ENCODE data around the gene RAB17.

The RAB17 gene

GRCh38 chr2:237534380-237534779 lies 56.2 kb downstream of the RAB17 start:
- DNase-seq: no peak

- DNase-seq: no peak
Measured at GRCh38 chr2:237533668-237534161, 56.8 kb downstream of the RAB17 start.

GRCh38 chr2:237532160-237532559 lies 58.4 kb downstream of the RAB17 start:
- DNase-seq: no peak

GRCh38 chr2:237530472-237531433 lies 59.8 kb downstream of the RAB17 start:
- DNase-seq: no peak

- no peak for DNase-seq
Measured at GRCh38 chr2:237529452-237530402, 60.8 kb downstream of the RAB17 start.

GRCh38 chr2:237527766-237528165 lies 62.8 kb downstream of the RAB17 start:
- no peak for DNase-seq

GRCh38 chr2:237527233-237527632 lies 63.3 kb downstream of the RAB17 start:
- DNase-seq: no peak

GRCh38 chr2:237525559-237526157 lies 64.9 kb downstream of the RAB17 start:
- no peak for DNase-seq

- no peak for DNase-seq
Measured at GRCh38 chr2:237524631-237525030, 65.9 kb downstream of the RAB17 start.
